Activated T-cell treated with anti-CD3 and anti-CD28 coated beads, Interleukin-2, amount 50 U/mL, for 24 hours (primary cell): ENCODE results near the gene AARS2.

Experiments
- DNase-seq: peaks from one replicate; pipeline ENCODE4 v3.0.0-alpha.2; 2020
- H3K27ac Mint-ChIP-seq: 2 replicates; pipeline ENCODE4 v1.8.0; 2020; ENCODE audit warnings: mild to moderate bottlenecking, mixed read lengths
- H3K27me3 Mint-ChIP-seq: 2 replicates; pipeline ENCODE4 v1.8.0; 2020; ENCODE audit warnings: mixed read lengths
- H3K36me3 Mint-ChIP-seq: 2 replicates; pipeline ENCODE4 v1.8.0; 2020; ENCODE audit warnings: low read depth, mixed read lengths
- H3K4me1 Mint-ChIP-seq: 2 replicates; pipeline ENCODE4 v1.8.0; 2020; ENCODE audit warnings: low read depth, mixed read lengths
- H3K4me3 Mint-ChIP-seq: 2 replicates; pipeline ENCODE4 v1.8.0; 2020; ENCODE audit warnings: mild to moderate bottlenecking, moderate library complexity, mixed read lengths
- H3K9me3 Mint-ChIP-seq: 2 replicates; pipeline ENCODE4 v1.8.0; 2020; ENCODE audit warnings: mixed read lengths

The AARS2 gene

DNA sequence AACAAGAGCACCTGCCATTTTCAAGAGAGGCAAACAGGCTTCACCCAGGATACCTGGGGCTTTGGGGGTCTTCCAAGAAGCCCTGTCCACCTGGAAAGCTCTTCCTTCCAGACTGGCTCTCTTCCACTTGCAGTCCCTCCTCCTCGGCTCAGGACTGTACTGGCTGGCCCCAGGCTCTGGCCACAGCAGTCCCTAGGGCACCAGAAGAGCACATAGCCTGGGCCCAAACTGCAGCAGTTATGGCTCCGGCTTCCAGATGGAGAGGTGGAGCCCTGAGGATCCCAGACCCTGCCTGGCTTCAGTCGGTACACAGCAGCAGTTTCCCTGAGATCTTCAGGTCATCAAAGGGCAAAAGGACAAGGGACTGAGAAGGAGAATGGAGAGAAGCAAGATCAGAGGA lies 54.2 kb downstream of the AARS2 start:
- Mint-ChIP-seq H3K4me1 (peaks cover 67% of the 10 kb centered on the region), H3K27me3 (no peaks in the 10 kb centered on the region), H3K4me3 (no peak overlapping the region), H3K27ac (peak overlapping the region; percentile 94), H3K36me3 (peaks cover 92% of the 10 kb centered on the region), H3K9me3 (no peaks in the 10 kb centered on the region)
- no peak for DNase-seq

GRCh38 chr6:44258325-44258863 lies 54.8 kb downstream of the AARS2 start:
- peak overlapping the region; percentile 94 for H3K27ac Mint-ChIP-seq
- no peaks in the 10 kb centered on the region for H3K27me3 Mint-ChIP-seq
- DNase-seq: no peak
- H3K4me3 Mint-ChIP-seq: peak overlapping the region; percentile 75
- peaks cover 92% of the 10 kb centered on the region for H3K36me3 Mint-ChIP-seq
- H3K4me1 Mint-ChIP-seq: peaks cover 67% of the 10 kb centered on the region
- H3K9me3 Mint-ChIP-seq: no peaks in the 10 kb centered on the region

DNA sequence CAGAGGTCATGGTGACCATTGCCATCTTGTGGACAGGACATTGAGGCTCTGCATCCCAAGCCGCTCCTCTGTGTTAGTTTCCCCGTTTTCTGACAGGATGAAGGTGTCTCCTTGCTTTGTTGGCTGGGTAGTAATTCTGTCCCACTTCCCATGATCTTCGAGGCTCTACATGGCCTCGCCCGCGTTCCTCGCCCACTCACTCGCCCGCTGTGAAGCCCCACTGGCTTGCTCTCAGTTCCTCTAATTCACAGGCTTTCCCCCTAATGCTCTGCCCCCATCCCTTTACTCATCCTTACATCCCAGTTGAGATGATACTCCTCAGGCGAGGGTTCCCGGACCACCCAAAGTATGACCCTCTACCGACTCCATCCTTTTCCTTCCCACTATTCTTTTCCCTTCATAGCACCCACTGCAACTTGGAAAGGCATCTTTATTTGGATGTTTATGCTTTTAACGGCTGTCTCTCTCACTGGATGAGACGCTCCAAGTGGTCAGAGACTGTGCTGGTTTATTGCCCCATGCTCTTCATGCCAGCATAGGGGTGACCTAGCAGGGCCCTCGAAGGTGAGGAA lies 55.3 kb downstream of the AARS2 start:
- Mint-ChIP-seq H3K9me3 (no peaks in the 10 kb centered on the region), H3K27me3 (no peaks in the 10 kb centered on the region), H3K36me3 (peaks cover 92% of the 10 kb centered on the region), H3K4me3 (peak overlapping the region; percentile 75), H3K4me1 (peaks cover 66% of the 10 kb centered on the region), H3K27ac (peak overlapping the region; percentile 94)
- DNase-seq: no peak

DNA sequence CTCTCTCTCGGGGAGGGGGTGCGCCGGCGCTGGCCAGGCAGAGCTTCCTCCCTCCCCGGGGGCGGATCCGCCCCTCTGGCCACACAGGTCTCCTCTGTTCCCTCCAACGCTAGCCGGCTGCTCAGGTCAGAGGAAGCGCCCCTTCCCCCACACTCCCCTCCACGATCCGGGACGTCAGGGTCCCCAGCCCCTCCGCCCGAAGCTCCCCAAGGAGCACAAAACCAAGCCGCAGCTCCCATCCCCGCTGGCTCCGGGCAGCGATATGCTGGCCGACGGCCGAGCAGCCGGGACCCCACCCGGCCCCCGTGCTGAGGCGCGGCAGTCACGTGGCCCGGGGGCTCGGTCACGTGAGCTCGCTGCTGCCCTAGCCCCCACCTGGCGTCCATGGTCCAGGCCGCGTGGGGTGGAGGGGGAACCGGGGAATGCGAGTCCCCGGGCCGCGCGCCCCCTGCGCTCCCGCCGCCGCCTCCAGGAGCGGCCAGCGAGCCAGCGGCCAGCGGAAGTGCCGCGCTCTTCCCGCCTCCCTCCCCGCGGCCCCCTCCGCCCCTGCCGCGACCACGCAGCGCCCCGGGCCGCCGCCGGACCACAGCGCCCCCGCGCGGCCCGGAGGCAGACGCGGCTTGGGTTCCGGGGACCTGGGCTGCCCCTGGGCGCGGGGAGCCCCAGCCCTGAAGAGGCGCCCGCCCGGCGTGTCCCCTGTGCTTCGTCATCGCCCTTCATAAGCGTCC lies 56.0 kb downstream of the AARS2 start, which contains the start of gene SLC35B2:
TSS of gene SLC35B2 (minus strand) at position 504 of the 728 bp plus-strand sequence. CDS start at position 386, 118 bp downstream.
- peak; percentile 83 for DNase-seq
- no peaks in the 10 kb centered on the region for H3K27me3 Mint-ChIP-seq
- peak within 1 kb of the TSS; percentile 85 for H3K4me3 Mint-ChIP-seq
- peak within 1 kb of the TSS; percentile 100 for H3K27ac Mint-ChIP-seq
- peaks cover 63% of the 10 kb centered on the region for H3K4me1 Mint-ChIP-seq
- H3K36me3 Mint-ChIP-seq: peaks cover 92% of the 10 kb centered on the region
- no peaks in the 10 kb centered on the region for H3K9me3 Mint-ChIP-seq

DNA sequence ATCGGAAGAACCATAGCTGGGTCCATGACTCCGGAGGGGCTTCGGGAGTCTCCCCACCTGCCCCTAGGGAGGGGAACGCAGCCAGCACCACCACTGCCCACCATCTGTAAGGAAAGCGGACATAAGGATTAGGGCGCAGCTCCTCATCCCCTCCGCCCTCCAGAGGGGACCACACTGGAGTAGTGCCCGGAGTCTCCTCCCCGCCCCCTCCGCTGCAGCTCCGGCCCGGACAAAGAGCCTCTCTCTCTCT lies 56.4 kb downstream of the AARS2 start:
- no peaks in the 10 kb centered on the region for H3K9me3 Mint-ChIP-seq
- DNase-seq: no peak
- H3K27me3 Mint-ChIP-seq: no peaks in the 10 kb centered on the region
- H3K36me3 Mint-ChIP-seq: peaks cover 92% of the 10 kb centered on the region
- H3K27ac Mint-ChIP-seq: peak overlapping the region; percentile 100
- H3K4me1 Mint-ChIP-seq: peaks cover 64% of the 10 kb centered on the region
- peak overlapping the region; percentile 85 for H3K4me3 Mint-ChIP-seq

GRCh38 chr6:44255871-44256774 lies 57.0 kb downstream of the AARS2 start:
- peaks cover 68% of the 10 kb centered on the region for H3K4me1 Mint-ChIP-seq
- no peaks in the 10 kb centered on the region for H3K27me3 Mint-ChIP-seq
- peak overlapping the region; percentile 85 for H3K4me3 Mint-ChIP-seq
- H3K27ac Mint-ChIP-seq: peak overlapping the region; percentile 100
- peak; percentile 63 for DNase-seq
- H3K36me3 Mint-ChIP-seq: peaks cover 92% of the 10 kb centered on the region
- H3K9me3 Mint-ChIP-seq: no peaks in the 10 kb centered on the region

GRCh38 chr6:44255105-44255808 lies 57.9 kb downstream of the AARS2 start:
- H3K9me3 Mint-ChIP-seq: no peaks in the 10 kb centered on the region
- H3K27ac Mint-ChIP-seq: peak overlapping the region; percentile 100
- peak overlapping the region; percentile 85 for H3K4me3 Mint-ChIP-seq
- peak; percentile 73 for DNase-seq
- peaks cover 71% of the 10 kb centered on the region for H3K4me1 Mint-ChIP-seq
- H3K27me3 Mint-ChIP-seq: no peaks in the 10 kb centered on the region
- H3K36me3 Mint-ChIP-seq: peaks cover 92% of the 10 kb centered on the region

DNA sequence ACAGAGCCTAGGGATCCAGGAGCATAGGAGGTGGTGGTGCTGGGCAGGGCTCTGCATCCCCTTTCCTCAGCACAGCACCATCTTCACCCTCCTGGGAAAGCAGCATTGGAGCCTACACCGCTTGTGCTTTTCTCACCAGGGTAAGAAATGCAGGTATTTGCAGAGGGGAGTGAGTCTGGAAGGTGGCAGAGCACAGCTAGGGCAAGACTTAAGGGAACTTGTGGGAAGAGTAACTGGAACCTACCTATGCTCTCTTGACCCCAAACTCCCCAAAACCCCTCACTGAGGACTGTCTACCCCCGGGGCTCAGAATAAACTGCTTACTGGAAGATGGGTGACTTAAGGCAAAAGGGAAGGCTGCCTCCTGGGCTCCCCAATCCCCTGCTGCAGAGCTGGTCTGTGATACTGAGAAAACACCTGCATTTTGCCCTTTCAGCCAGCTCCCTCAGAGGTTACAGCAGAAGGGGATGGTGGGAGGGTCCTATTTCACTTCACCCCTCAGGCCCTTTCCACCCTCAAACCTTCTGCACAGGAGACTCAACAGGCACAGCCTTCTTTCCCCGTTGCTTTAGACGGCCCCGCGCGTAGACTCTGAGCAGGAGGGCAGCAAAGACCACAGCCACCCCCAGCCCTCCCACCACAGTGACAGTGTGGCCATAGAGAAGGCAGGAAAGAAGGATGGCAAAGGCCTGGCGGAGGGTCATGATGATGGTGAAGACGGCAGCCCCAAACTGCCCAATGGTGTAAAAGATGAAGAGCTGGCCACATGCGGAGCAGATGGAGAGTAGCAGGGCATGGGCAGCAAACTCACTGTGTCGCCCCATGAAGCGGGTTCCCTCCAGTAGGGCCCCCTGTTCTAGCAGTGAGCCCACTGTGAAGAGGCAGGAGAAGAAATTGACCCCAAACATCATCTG lies 58.7 kb downstream of the AARS2 start:
- Mint-ChIP-seq H3K4me1 (peaks cover 79% of the 10 kb centered on the region), H3K27ac (peak overlapping the region; percentile 100), H3K4me3 (peak overlapping the region; percentile 85), H3K36me3 (peaks cover 92% of the 10 kb centered on the region), H3K27me3 (no peaks in the 10 kb centered on the region), H3K9me3 (no peaks in the 10 kb centered on the region)
- peak; percentile 67 for DNase-seq

- no peak for DNase-seq
- Mint-ChIP-seq H3K9me3 (no peaks in the 10 kb centered on the region), H3K27me3 (no peaks in the 10 kb centered on the region), H3K27ac (peak overlapping the region; percentile 100), H3K36me3 (peaks cover 92% of the 10 kb centered on the region), H3K4me3 (peak overlapping the region; percentile 98), H3K4me1 (peaks cover 86% of the 10 kb centered on the region)
These were observed 59.6 kb downstream of the AARS2 start for GRCh38 chr6:44253307-44254101.

DNA sequence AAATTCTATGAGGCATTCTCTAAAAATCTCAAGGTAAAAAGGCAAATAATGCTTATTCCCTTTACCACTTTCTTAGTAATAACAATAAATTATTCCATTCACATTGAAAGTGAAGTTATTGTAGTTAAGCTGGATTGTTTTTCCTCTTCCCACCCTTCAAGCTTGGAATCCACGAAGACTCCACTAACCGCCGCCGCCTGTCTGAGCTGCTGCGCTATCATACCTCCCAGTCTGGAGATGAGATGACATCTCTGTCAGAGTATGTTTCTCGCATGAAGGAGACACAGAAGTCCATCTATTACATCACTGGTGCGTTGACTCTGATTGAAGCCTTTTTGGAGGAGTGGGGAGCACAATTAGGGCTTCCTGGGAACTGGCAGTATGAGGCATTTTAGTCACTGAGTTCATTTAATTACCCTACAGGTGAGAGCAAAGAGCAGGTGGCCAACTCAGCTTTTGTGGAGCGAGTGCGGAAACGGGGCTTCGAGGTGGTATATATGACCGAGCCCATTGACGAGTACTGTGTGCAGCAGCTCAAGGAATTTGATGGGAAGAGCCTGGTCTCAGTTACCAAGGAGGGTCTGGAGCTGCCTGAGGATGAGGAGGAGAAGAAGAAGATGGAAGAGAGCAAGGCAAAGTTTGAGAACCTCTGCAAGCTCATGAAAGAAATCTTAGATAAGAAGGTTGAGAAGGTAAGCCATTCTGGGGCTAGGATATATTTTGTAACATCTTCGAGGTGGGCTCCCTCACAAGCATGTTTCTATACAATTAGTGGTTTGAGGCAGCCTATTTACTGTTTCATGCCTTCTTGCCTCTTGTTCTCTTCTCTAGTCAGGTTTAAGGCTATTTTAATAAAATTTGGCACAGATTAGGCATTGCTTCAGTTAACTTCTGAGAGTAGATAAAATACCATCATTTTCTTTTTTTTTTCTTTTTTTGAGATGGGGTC lies 61.3 kb downstream of the AARS2 start:
- no peaks in the 10 kb centered on the region for H3K27me3 Mint-ChIP-seq
- H3K4me1 Mint-ChIP-seq: peaks cover 78% of the 10 kb centered on the region
- no peak for DNase-seq
- H3K4me3 Mint-ChIP-seq: peak overlapping the region; percentile 98
- no peaks in the 10 kb centered on the region for H3K9me3 Mint-ChIP-seq
- H3K36me3 Mint-ChIP-seq: peaks cover 98% of the 10 kb centered on the region
- peak overlapping the region; percentile 100 for H3K27ac Mint-ChIP-seq

GRCh38 chr6:44250718-44251123 lies 62.4 kb downstream of the AARS2 start:
- Mint-ChIP-seq H3K36me3 (peaks cover 94% of the 10 kb centered on the region), H3K27ac (peak overlapping the region; percentile 100), H3K27me3 (no peaks in the 10 kb centered on the region), H3K4me3 (peak overlapping the region; percentile 98), H3K9me3 (no peaks in the 10 kb centered on the region), H3K4me1 (peaks cover 71% of the 10 kb centered on the region)
- no peak for DNase-seq
